Stimulated activated CD4-positive, alpha-beta T cell treated with anti-CD3 and anti-CD28 coated beads, Interleukin-12 subunit alpha, Interleukin-12 subunit beta, amount 100 ng/mL, for 4 hours (primary cell): Measurements from ENCODE around the gene FAM124A.
"Not testable (repeated sequence)": the region's sequence is repeated elsewhere in the genome, so short reads cannot be mapped to it uniquely, and the experiment has no call there.

Source experiments
- DNase-seq: peaks from one replicate; pipeline ENCODE4 v3.0.0-alpha.2; 2020

FAM124A gene

DNA sequence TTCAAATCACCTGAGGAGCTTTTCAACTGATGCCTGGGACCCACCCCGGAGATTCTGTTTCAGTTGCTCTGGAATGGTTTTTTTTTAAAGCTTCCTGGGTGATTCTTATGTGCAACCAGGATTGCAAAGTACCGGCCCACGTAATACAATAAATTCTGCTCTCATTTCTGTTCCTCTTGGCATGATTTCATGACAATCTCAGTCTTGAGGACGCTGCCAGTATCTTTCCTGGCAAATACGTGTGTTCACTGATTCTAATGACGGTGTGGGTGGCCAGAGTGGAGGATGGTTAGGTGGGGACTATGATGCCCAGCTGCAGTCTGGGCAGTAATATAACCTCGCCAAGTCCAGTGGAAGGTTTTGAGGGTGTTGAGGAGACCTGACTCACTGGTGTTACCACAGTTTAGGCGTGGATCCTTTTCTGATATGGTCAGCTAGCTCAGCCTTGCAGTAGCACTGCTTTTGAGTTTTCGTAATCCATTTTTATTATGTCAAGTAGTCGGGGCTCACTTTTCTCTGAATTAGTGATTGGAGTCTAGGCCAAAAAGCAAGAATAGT, 49.4 kb downstream of the FAM124A start:
- DNase-seq = no peak

DNA sequence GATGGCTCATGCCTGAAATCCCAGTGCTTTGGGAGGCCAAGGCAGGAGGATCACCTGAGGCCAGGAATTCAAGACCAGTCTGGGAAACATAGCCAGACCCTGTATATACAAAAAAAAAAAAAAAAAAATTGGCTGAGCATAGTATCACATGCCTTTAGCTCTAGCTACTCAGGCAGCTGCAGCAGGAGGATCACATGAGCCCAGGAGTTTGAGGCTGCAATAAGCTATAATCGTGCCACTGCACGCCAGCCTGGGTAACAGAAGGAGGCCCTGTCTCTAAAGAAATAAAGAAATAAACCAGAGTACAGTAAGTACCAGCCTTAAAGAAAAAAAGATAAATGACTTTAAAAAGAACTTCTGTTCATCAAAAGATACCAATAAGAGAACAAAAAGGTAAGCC, 52.9 kb downstream of the FAM124A start:
- DNase-seq = no peak

DNA sequence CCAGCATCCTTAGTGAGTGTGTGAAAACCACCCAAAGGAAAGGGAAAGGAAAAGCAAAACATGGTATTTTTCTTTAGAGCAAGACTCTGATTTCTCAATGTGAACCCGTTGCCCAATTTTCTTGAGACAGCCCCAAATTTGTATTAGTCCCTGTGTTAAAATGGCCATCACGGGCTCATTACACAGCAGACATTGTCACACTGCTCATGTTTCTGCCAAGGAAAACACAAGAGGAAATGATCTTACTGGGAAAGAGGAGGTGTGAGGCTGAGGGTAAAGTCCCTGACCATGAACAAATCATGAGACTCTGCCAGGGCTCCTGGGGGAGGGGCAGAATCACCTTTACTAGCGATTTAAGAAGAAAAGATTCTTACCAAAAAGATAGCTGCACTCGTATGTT, 54.4 kb downstream of the FAM124A start:
- DNase-seq = no peak

DNA sequence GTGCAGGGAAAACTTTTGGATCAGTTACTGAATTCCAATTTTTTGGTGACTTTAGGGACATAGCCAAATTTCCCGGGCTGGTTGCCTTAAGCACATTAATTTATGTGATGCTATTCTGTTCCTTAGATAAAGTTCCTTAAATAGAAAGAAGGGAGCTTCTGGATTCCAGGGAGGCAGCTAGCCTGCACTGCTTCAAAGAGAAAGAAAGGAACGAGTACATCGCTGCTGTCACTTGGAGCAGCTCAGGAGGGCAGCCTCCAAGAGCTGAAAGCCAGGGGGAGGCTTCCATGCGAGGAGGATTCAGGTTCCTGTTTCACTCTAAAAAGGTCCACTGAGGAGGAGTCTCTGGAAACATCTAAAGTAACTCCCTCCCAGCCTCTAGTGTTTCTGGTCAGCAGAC, 55.7 kb downstream of the FAM124A start:
- DNase-seq = no peak

DNA sequence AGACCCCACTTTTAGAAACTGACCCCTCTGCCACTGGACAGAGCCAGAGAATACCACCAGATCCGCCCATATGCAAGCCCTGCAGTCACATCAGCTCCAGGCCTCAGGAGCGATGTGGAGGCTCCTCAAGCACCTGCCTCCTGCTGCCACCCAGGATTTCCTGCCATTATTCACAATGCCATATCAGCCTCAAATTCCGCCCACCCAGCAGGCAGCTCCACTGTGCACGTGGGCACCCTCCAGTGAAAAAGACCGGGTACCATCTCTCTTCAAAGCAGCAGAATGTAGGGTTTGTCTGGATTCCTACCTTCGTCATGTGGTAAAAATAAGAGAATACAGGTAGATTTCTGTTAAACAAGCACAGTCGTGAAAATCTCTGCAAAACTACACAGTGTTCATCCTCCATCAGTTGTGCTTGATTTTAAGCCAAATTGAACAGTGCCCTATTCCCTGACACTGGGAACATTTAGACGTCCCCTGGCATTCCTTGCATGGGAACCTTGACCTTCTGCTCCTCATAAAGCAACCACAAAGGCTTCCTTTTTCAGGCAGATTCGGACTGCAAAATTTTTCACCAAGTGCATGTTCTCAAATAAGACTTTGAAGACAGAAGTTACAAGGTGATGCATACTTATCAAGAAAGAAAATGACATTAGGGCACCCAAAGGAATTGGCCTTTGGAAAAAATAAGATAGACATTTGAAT, 56.4 kb downstream of the FAM124A start:
- DNase-seq = no peak

DNA sequence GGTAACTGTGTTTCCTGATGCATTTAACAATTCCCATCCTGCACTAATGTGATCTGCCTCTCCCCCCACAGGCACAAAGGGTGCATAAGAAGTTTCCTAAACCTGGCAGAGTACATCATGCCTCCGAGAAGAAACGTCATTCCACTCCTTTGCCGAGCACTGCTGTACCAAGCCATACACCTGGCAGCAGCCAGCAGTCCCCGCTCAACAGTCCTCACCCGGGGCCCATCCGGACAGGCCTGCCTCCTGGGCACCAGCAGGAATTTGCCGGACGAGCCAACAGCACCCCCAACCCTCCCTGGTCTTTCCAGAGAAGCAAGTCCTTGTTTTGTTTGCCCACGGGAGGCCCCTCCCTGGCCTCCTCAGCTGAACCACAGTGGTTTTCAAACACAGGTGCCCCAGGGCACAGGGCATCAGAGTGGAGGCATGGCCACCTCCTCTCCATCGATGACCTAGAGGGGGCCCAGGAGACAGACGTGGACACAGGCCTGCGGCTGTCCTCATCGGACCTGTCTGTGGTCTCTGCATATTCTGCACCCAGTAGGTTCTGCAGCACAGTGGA, 58.3 kb downstream of the FAM124A start:
- DNase-seq = no peak

DNA sequence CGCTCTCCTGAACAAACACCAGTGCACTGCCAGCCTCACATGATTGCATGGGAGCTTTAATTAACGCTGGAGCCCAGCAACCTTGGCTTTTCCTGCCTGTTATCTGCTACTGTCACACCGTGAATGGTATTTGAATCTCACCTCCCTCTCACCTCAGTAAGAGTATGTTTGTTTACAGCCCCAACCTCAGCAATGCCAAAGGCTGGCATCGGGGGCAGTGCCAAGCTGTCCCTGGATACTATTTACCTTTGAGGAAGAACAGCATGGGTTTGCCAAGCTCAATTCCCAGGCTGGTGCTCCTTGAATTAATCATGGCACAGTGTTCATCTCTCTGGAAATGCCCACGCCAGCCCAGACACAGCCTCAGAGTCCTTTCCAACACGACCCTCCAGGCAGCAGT, 60.1 kb downstream of the FAM124A start:
- DNase-seq = no peak

DNA sequence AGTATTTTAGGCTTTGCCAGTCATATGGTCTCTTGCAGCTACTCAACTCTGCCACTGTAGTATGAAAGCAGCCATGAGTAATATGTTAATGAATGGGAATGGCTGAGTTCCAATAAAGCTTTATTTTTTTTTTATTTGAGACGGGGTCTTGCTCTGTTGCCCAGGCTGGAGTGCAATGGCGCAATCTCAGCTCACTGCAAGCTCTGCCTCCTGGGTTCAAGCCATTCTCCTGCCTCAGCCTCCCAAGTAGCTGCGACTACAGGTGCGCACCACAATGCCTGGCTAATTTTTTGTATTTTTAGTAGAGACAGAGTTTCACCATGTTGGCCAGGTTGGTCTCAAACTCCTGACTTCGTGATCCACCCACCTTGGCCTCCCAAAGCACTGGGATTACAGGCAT, 60.7 kb downstream of the FAM124A start:
- not testable (repeated sequence) for DNase-seq

DNA sequence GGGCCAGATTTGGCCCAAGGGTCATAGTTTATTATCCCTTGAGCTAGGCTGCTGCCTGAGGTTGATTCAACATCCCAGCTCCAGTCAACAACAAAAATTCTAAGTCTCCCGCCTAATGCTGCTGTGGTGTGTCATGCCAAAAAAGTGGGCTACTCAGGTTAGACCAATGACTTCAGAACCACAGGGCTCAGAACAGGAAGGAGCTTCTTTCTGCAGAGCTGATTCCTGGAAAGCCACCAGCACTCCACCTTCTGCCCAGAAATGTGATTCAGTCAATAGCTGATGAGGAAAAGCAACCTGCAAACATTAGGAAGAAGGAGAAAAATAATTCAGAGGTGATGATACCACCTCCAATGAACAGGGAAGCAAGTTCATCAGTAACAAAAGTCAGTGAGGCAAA, 61.2 kb downstream of the FAM124A start:
- DNase-seq = no peak

DNA sequence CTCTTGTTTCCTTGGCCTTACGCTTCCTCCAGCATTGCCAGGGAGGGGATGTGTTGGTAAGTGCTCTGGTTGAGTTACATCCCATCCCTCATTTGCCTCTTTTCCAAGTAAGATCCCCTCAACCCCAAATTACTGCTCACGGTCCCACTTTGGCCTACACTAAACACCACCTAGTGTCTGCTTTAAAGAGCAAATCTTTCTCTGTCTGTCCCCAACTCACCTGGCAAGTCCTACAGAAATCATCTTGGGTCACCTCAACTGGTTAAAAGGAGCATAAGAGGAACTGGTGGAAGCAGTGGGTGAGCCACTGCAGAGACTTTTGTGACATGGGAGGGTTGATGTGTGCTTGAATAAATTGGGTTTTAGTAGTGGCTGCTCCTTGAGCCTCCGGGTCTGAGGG, 62.1 kb downstream of the FAM124A start:
- no peak for DNase-seq

DNA sequence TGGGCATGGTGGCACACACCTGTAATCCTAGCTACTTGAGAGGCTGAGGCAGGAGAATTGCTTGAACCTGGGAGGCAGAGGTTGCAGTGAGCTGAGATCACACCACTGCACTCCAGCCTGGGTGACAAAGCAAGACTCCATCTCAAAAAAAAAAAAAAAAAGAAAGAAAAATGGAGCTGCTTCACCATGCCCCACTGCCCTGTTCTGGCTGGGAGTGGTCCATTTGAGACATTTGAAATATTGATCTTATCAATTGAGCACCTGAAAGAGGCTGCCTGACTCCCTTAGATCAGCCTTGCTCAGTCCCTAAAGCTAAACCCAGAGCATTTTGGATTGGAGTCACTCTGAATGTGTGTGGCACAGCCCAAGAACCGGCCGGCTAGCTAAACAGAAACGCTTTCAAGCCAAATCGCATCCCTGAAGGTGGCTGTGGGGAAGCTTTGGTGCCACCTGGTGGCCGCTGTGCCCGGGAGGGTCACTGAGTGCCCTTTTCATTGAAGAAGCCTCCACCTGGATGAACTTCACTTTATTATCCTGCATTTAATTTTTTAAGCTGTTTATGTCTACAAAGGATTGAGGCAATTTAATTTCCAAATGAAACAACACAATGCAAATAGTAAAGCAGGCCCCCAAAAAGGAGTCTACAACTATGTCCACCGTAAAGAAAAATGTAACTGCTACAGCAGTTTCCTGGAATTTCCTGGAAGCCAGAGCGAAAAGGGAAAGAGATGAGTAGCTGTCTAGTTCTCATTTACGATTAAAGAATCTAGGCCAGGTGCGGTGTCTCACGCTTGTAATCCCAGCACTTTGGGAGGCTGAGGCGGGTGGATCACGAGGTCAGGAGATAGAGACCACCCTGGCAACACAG, 64.2 kb downstream of the FAM124A start:
- DNase-seq = peak; percentile 74

DNA sequence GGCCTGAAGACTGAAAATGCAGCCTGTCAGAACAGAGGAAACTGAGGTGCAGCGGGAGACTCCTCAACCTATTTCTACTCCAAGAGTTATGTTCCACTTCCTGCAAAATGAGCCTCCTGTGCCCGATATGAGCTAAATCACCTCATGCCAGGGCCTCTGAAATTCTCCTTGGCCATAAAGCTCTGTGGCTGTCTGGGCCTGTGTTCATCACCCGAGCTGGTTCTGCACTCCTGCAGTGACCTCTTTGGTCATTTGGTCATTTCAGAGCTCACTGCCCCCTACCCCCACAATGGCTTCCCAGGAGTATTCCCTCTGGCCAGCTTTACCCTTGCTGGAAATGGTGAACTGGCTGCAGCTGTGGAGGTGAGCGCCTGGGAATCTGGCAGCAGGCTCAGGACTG, 65.6 kb downstream of the FAM124A start:
- no peak for DNase-seq

DNA sequence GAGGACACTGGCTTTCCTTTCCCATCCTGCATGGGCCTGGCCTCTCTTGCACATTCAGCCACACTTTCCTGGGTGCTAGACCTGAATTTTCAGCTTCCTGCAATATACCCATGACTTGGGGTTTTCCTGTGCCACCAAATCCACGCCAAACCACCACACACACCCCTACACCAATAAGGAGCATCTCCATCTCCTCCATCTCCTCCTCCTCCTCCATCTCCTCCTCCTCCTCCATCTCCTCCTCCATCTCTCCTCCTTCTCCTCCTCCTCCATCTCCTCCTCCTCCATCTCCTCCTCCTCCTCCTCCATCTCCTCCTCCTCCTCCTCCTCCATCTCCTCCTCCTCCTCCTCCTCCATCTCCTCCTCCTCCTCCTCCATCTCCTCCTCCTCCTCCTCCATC, 66.1 kb downstream of the FAM124A start:
- DNase-seq = not testable (repeated sequence)

DNA sequence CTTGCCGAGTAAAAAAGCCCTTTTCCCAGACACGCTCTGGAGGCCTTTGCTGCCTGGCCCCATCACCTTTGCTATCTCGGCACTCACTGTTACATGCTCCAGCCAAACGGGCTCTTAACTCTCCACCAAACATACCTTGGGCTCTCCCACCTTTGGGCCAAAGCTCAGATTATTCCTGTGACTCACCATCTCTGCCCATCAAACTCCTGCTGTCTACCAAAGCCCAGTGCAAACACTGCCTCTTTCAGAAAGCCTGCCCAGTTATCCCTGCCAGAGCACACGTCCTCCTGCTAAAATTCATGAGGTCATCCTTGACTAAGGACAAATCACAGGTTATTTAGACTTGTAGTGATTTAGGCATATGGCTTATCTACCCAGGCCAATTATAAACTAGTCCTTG, 69.1 kb downstream of the FAM124A start:
- DNase-seq = no peak

DNA sequence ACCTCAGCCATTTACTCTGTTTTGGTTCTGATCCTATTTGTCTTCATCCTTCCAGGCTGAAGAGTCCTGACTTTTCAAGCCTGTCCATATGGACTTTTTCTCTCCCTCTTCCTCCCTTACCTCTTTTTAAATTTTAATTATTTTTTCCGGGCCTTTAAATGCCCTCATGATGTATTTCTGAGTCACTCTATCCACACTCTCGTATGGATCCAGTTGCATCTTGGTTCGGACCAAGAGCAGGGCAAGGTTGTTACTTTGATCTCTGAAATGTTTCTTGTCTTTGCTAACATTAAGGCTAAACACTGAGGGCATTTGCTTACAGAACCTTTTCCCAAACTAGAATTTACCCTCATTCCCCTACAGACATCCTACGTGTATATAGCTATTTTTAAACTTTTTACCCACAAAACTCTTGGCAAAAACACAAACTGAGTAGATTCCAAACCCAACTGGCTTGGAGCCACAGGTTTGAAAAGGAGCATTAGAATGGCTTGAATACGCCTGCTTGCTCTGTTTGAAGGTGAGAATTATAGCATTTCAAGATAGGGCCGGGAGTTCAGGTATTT, 69.9 kb downstream of the FAM124A start:
- DNase-seq = no peak

DNA sequence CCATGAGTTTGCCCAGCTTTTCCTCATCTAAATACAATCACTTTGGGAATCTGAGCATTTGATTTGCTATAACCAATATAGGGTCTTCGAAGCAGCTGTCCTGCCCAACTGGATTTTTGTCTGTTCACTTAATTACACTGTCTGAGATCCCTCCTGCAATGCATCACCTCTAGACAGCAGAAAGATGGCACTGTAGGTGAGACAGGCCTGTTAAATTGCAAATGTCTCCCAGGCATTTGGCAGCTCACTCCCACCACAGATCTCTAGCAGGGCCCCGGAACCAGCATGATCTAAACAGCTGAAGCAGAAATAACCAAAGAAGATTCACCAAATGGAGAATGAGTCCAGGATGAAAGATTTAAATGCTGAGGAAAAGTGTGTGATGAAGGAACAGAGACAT, 75.4 kb downstream of the FAM124A start:
- DNase-seq = no peak

DNA sequence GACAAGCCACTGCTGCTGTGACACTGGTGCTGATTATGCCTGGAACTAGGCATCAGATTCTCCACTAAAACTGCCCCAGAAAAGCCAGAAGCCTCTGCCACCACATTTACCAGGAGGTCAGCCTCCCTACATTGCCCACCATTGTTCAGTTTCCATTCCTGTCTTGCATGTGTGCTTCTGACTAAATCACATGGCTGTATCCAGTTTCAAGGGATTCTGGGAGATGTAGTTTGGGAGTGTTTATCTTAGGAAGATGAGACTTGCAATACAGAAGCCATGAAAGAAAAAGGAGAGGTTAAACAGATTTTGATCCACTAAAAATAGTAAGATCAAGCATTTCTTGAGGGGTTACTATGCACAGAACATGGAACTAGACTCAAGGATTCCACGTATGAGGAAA, 76.6 kb downstream of the FAM124A start:
- DNase-seq = no peak

DNA sequence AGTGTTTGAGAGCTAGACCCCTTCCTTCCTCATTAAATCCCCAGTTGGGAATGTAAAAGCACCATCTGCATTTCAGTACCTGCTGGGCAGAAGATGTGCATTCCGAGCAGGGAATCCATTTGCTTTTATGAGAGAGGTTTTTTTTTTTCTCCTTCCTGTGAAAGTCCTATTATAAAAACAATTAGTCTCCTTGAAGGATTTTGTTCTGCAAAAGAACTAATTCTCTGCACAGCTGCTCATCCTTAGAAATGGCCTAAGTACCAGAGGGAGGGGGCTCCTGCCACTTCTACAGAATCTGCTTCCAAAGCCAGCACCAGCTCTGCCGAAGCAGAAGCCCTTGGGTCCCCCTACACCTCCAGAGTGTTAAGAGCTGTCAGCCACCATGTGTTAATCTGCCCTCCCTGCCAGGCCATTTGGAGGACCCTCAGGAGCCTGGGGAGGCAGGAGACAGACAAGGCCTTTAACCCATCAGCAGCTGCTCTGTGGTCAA, 80.9 kb downstream of the FAM124A start:
- DNase-seq = no peak

DNA sequence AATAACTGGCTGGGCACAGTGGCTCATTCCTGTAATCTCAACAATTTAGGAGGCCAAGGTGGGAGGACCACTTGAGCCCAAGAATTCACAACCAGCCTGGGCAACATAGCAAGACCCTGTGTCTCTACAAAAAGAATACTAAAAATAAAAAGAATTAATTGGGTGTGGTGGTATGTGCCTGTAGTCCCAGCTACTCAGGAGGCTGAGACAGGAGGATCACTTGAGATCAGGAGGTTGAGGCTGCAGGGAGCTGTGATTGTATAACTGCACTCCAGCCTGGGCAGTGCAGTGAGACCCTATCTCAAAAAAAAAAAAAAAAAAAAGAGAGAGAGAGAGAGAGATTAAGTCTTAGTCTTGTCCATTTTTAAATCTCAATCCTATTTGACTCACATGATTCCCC, 81.7 kb downstream of the FAM124A start:
- no peak for DNase-seq

DNA sequence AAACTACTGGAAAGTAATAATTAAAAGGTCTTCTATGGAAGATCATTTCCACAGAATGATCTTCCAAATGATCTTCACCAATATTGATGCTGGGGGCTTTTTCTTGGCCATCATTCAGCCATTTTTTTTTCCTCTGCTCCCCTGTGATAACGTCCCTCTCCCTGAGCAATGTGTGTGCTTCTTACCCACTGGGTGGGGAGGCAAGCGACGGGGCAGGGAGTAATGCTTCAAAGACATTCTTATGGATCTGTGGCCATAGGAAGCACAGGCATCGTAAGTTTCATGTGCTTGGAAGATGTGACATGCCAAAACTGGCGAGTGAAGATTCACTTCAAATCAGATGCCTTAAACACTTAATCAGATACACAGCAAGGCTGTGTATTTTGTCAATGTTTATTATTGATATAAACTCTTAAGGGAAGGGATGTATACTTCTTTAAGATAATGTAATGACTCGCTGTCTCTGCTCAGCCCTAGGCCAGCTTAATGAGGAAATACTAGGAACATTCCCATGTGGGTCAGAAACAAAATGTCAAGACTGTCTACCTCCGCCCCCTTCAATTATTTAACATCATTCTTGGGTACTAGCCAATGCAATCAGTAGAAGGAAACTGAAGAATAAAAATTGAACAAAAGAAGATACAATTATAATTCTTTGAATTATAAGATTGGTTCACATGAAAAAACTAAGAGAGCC, 83.2 kb downstream of the FAM124A start:
- no peak for DNase-seq

DNA sequence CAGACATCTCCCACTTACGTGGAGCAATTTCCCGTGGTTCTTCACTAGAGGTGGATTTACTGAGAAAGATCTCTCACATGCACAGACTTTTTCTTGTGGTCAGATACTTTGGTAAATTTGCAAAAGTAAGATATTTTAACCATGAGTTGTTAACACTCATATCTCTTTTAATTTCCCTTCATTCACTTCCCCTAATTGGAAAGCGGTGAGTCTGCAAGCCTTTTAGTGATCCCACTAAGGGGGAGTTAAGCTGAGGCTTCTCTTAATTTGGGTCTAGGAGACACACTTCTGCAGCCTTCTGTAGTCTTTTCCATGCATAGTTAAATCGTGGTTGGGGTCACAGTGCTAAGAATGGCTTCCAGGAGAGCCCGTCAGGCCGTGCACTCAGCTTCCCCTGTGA, 86.6 kb downstream of the FAM124A start:
- DNase-seq = no peak

DNA sequence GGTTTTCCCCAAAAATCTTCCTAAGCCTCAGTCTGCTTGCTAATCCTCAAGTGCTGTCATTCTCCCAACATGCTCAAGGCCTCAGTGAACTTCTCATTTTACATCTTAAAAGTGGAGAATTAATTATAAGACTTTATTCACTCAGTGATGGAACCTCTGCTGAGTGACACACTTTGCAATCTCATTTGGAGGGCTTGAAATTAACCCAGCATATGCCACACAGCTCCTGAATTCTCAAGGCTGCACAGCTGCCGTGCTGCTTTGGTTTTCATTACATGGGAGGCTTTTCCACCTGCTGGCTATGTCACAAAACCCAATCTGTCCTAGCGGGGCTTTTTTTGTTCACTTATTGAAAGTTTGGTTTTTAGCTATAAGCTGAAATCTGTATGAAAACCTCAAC, 89.0 kb downstream of the FAM124A start:
- DNase-seq = no peak
